Upper lobe of right lung (tissue), 1 donor: ENCODE measurements around the gene COL13A1. TPM values are rescaled to one million over a fixed set of nuclear protein-coding genes. Genes with fewer than 3 reads are reported as not detected.

Experiments used
- ATAC-seq: fragments of 200-7000 bp; cut with Tn5 transposase; one replicate; pipeline ENCODE4 v1.9.1; 2020; ENCODE audit warnings: mild to moderate bottlenecking, moderate library complexity
- DNase-seq: peaks from one replicate; pipeline ENCODE4 v3.0.0-alpha.2; 2020
- H3K27ac ChIP-seq: fragments of 200-600 bp; one replicate; pipeline ENCODE4 v1.8.0; 2022
- H3K27me3 ChIP-seq: fragments of 200-600 bp; one replicate; pipeline ENCODE4 v1.8.0; 2022; ENCODE audit warnings: mild to moderate bottlenecking
- H3K36me3 ChIP-seq: fragments of 200-600 bp; one replicate; pipeline ENCODE4 v1.8.0; 2022
- H3K4me1 ChIP-seq: fragments of 200-600 bp; one replicate; pipeline ENCODE4 v1.8.0; 2022
- H3K4me3 ChIP-seq: fragments of 200-600 bp; one replicate; pipeline ENCODE4 v1.8.0; 2022; ENCODE audit warnings: mild to moderate bottlenecking
- H3K9me3 ChIP-seq: fragments of 200-600 bp; one replicate; pipeline ENCODE4 v1.8.0; 2022
- CTCF ChIP-seq: fragments of 200-600 bp; IDR thresholded peaks from one replicate; pipeline ENCODE4 v1.8.0; 2022; ENCODE audit warnings: antibody characterized with exemption
- intact Hi-C: fragments of 100-400 bp; cut with DNase I; formaldehyde crosslinking; loops from one replicate; pipeline ENCODE4 v1.11.0; 2022
- total RNA-seq: library from RNA; stranded (reverse); fragmentation: NEBNext Ultra II Directional; extraction: Animal tissue kit (Norgen Biotek cat#: 25700); gene quantifications from one replicate; pipeline ENCODE4 v1.2.1, GENCODE V29; 2021
- donor health status: DM: no; HTN: yes; CAD: no; lungs with severe emphysema.

COL13A1 gene
- total RNA-seq, 1 donor from 2014 or later = 13.5 TPM

DNA sequence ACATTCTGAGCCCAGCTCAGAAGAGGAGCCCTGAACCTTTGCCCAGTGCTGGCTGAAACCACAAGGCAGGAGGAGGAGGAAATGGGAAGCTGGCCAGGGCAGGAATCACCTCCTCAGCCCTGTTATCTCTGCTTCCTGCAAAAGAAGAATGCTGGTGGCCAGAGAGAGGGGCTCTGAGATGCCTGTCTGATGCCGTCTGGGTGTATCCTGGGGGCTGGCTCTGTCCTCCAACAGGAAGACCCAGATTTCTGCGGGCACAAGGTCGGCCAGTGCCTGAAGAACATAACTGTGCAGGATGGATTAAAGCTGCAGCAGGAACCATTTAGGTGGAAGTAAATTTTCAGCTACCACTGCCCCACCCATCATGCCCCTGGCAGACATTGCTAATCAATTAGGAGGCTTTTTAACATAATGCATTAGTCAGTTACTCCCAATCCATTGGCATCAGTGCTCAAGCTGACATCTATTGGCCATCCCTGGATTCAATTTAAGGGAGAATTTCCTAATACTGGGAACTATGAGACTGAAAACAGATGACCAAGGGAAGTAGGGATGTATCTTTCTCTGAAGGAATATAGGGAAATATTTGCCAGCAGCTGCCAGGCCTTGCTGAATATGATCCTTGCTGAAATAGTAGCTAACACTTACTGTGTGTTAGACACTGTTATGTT lies 67.7 kb downstream of the COL13A1 start:
- Histone ChIP-seq H3K4me3 (no peak overlapping the region), H3K9me3 (no peaks in the 10 kb centered on the region), H3K4me1 (no peaks in the 10 kb centered on the region), H3K36me3 (no peaks in the 10 kb centered on the region), H3K27me3 (no peaks in the 10 kb centered on the region), H3K27ac (no peak overlapping the region)
- TF ChIP-seq CTCF = no peak
- no peak for ATAC-seq
- intact Hi-C loops = no loop called here
- DNase-seq = no peak

DNA sequence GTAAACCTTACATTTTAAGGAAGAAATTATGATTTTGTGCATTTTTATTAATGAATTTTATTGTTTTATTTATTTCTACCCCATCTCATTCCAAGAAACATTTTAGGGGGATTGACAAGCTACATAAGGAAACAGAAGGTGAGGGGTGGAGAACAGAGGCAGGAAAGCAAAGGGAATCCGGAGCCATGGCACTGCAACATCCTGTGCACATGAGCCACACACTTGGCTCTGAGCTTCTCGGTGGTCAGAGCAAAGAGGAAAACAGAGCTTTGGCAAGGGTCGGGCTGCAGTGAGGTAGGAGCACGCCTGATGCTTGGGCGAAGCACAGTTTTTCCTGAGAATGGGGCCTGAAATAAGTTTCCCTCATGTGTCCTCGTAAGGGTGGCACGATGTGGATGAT lies 68.9 kb downstream of the COL13A1 start:
- no peaks in the 10 kb centered on the region for H3K9me3 ChIP-seq
- no peak overlapping the region for H3K4me3 ChIP-seq
- TF ChIP-seq CTCF = no peak
- no peaks in the 10 kb centered on the region for H3K27me3 ChIP-seq
- no peak for DNase-seq
- H3K4me1 ChIP-seq = no peaks in the 10 kb centered on the region
- H3K27ac ChIP-seq = no peak overlapping the region
- H3K36me3 ChIP-seq = no peaks in the 10 kb centered on the region
- intact Hi-C loops = no loop called here
- ATAC-seq = no peak

- Histone ChIP-seq H3K4me1 (no peaks in the 10 kb centered on the region), H3K27ac (no peak overlapping the region), H3K4me3 (no peak overlapping the region), H3K9me3 (no peaks in the 10 kb centered on the region), H3K36me3 (no peaks in the 10 kb centered on the region), H3K27me3 (no peaks in the 10 kb centered on the region)
- no peak for DNase-seq
- TF ChIP-seq CTCF = no peak
- no peak for ATAC-seq
- intact Hi-C loops = no loop called here
Measured at GRCh38 chr10:69871074-69871473, 69.4 kb downstream of the COL13A1 start.

DNA sequence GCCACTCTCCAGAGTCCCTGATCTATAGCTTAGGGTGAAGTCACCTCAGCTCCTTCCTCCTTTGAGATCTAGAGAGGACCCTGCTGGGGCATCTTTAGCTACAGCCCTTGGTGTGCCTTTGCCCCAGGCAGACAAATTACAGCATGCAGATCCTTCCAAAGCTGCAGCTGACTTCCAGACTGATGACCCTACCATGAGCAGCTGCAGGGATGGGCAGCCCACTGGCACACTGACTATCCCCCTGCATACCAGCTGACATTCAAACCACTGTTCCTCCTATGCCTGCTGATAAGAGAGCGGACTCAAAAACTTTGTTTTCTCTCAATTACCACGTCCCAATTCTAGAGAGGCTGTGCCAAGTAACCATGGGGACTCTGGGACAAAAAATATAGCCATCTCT lies 70.6 kb downstream of the COL13A1 start:
- TF ChIP-seq CTCF = no peak
- Histone ChIP-seq H3K4me1 (no peaks in the 10 kb centered on the region), H3K27ac (no peak overlapping the region), H3K4me3 (no peak overlapping the region), H3K36me3 (no peaks in the 10 kb centered on the region), H3K9me3 (no peaks in the 10 kb centered on the region), H3K27me3 (no peaks in the 10 kb centered on the region)
- no peak for DNase-seq
- ATAC-seq = no peak
- intact Hi-C loops = no loop called here

DNA sequence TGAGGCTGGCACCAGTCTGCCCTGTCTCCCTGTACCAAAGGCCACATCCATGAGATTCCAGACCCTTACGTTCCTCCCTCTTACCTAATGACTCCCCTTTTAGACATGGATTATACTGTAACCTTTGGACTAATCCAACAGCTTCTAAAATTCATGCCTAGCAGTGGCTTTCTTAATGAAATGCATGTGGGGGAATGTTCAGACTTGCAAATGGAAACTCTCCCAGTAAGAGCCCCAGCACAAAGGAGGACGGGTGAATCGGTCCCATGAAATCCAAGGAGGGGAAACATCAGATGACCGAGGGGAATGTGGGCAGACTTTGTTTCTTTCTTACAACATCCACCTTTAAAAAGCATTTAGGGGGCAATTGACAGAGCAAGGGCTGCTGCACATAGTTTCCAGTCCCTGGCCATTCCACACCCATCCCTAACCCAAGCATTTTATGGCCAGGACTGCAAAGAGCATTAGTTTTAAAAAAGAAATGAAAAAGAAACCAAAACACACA lies 71.5 kb downstream of the COL13A1 start:
- H3K27ac ChIP-seq = no peak overlapping the region
- ATAC-seq = no peak
- no peak for DNase-seq
- no peaks in the 10 kb centered on the region for H3K36me3 ChIP-seq
- H3K4me1 ChIP-seq = no peaks in the 10 kb centered on the region
- no peak overlapping the region for H3K4me3 ChIP-seq
- H3K9me3 ChIP-seq = no peaks in the 10 kb centered on the region
- TF ChIP-seq CTCF = no peak
- intact Hi-C loops = no loop called here
- no peaks in the 10 kb centered on the region for H3K27me3 ChIP-seq

- DNase-seq (no peak), ATAC-seq (no peak)
- Histone ChIP-seq H3K27me3 (no peaks in the 10 kb centered on the region), H3K4me3 (no peak overlapping the region), H3K36me3 (no peaks in the 10 kb centered on the region), H3K27ac (no peak overlapping the region), H3K9me3 (no peaks in the 10 kb centered on the region), H3K4me1 (no peaks in the 10 kb centered on the region)
- intact Hi-C loops = no loop called here
- TF ChIP-seq CTCF = no peak
Measured at GRCh38 chr10:69874449-69874848, 72.7 kb downstream of the COL13A1 start.
